K562 (cell line): Measurements from ENCODE around the gene HSPA1B. TPM values are rescaled to one million over a fixed set of nuclear protein-coding genes. Genes with fewer than 3 reads are reported as not detected.

Source experiments
- CBFB ChIP-seq: sonication (generic); formaldehyde crosslinking; IDR thresholded peaks from 2 replicates; pipeline ENCODE4 v1.4.0; 2020; ENCODE audit warnings: mild to moderate bottlenecking, missing genetic modification reagents
- CCNT2 ChIP-seq: IDR thresholded peaks from 2 replicates; pipeline ENCODE4 v1.6.1; 2011; ENCODE audit warnings: borderline replicate concordance, low read depth, mild to moderate bottlenecking, moderate library complexity, mixed read lengths, low read length; ENCODE audit not compliant: insufficient read length; ENCODE audit errors: extremely low read depth
- CREB5 ChIP-seq: fragments of 250-450 bp; sonication (Bioruptor Pico); IDR thresholded peaks from 2 replicates; pipeline ENCODE4 v1.5.0; 2020; ENCODE audit warnings: mild to moderate bottlenecking
- CTBP1 ChIP-seq: fragments of 450-650 bp; IDR thresholded peaks from 2 replicates; pipeline ENCODE4 v1.6.1; 2016; ENCODE audit warnings: borderline replicate concordance
- FOXA1 ChIP-seq: fragments of 450-650 bp; IDR thresholded peaks from 2 replicates; pipeline ENCODE4 v1.6.1; 2016; ENCODE audit warnings: mild to moderate bottlenecking, borderline replicate concordance
- HSF4 ChIP-seq: fragments of 250-450 bp; sonication (Bioruptor Pico); IDR thresholded peaks from 2 replicates; pipeline ENCODE4 v2.1.2; 2022; ENCODE audit warnings: mild to moderate bottlenecking, moderate library complexity, borderline replicate concordance
- IFI16 ChIP-seq: fragments of 250-450 bp; sonication (Bioruptor Pico); IDR thresholded peaks from 2 replicates; pipeline ENCODE4 v2.1.2; 2022; ENCODE audit warnings: mild to moderate bottlenecking, inconsistent platforms
- KDM5B ChIP-seq: fragments of 200-600 bp; sonication (generic); IDR thresholded peaks from 2 replicates; pipeline ENCODE4 v1.6.1; 2012; ENCODE audit warnings: low read depth, mild to moderate bottlenecking, moderate library complexity, low read length, control low read depth, inconsistent platforms; ENCODE audit not compliant: insufficient replicate concordance
- KLF16 ChIP-seq: IDR thresholded peaks from 2 replicates; pipeline ENCODE4 v1.6.1; 2016; ENCODE audit warnings: antibody characterized with exemption
- SMARCC2 ChIP-seq: fragments of 450-650 bp; IDR thresholded peaks from 2 replicates; pipeline ENCODE4 v1.6.1; 2017; ENCODE audit warnings: antibody characterized with exemption, moderate library complexity, mild to moderate bottlenecking, low read depth
- SOX6 ChIP-seq: fragments of 450-650 bp; IDR thresholded peaks from 2 replicates; pipeline ENCODE4 v1.6.1; 2014; ENCODE audit warnings: mild to moderate bottlenecking
- ZBTB26 ChIP-seq: fragments of 450-650 bp; formaldehyde crosslinking; IDR thresholded peaks from 2 replicates; pipeline ENCODE4 v1.4.0; 2022; ENCODE audit warnings: missing genetic modification characterization
- ZBTB33 ChIP-seq: sonication (generic); formaldehyde crosslinking; IDR thresholded peaks from 2 replicates; pipeline ENCODE4 v1.8.1; 2023; ENCODE audit warnings: mild to moderate bottlenecking, missing genetic modification reagents
- ZC3H8 ChIP-seq: fragments of 450-650 bp; IDR thresholded peaks from 2 replicates; pipeline ENCODE4 v1.6.1; 2017
- ZNF133 ChIP-seq: fragments of 250-450 bp; sonication (Bioruptor Pico); IDR thresholded peaks from 2 replicates; pipeline ENCODE4 v1.4.0; 2020; ENCODE audit warnings: mild to moderate bottlenecking
- ZNF217 ChIP-seq: sonication (generic); formaldehyde crosslinking; IDR thresholded peaks from 2 replicates; pipeline ENCODE4 v1.8.0; 2022; ENCODE audit warnings: mild to moderate bottlenecking, missing genetic modification reagents
- ZNF57 ChIP-seq: fragments of 450-650 bp; formaldehyde crosslinking; IDR thresholded peaks from 2 replicates; pipeline ENCODE4 v1.4.0; 2020; ENCODE audit warnings: mild to moderate bottlenecking, moderate library complexity
- ZNF644 ChIP-seq: fragments of 200-800 bp; sonication (Bioruptor generic); IDR thresholded peaks from 2 replicates; pipeline ENCODE4 v1.6.1; 2016; ENCODE audit warnings: low read depth, missing genetic modification characterization, missing compliant biosample characterization
- polyA plus RNA-seq, 8 experiments: library from polyadenylated mRNA; depleted of rRNA in 4 of 8; stranded (reverse) in 5 of 8; unstranded in 3 of 8; fragments of >200 nt; fragmentation: Nextera tagmentation in 2 of 8; fragmentation: Illumina TruSeq in 1 of 8; extraction: Ambion mirVana in 2 of 8; extraction: Trizol in 1 of 8; gene quantifications; 2 replicates each; pipeline versions ENCODE4 v1.2.1 to v1.2.3, GENCODE V29; 2011 to 2014; ENCODE audit warnings: inconsistent platforms in 1 of 8, missing spikeins in 1 of 8
- total RNA-seq, 7 experiments: library from RNA; depleted of rRNA in 6 of 7; stranded (reverse); fragments of >200 nt in 6 of 7; fragmentation: Illumina TruSeq in 2 of 7; extraction: Trizol in 2 of 7; gene quantifications; 2 replicates each; pipeline versions ENCODE4 v1.2.1 to v1.2.3, GENCODE V29; 2011 to 2021; ENCODE audit warnings: low replicate concordance in 1 of 7
- TF ChIP-seq, protein P1 (sequence below): fragments of 250-450 bp; sonication (Bioruptor Pico); IDR thresholded peaks from 2 replicates; pipeline ENCODE4 v1.4.0; 2020; ENCODE audit warnings: mild to moderate bottlenecking, moderate library complexity

Gene HSPA1B
- total and polyA plus RNA-seq, 9 of the 15 experiments (the other 6 are each of a cell fraction or from before 2014, with no cell fraction given) = 0.27 to 227 (median 51.2) TPM

GRCh38 chr6:31834367-31835250 is 7.1 kb downstream of the HSPA1B start (continued):
- TF ChIP-seq, protein P1, sequence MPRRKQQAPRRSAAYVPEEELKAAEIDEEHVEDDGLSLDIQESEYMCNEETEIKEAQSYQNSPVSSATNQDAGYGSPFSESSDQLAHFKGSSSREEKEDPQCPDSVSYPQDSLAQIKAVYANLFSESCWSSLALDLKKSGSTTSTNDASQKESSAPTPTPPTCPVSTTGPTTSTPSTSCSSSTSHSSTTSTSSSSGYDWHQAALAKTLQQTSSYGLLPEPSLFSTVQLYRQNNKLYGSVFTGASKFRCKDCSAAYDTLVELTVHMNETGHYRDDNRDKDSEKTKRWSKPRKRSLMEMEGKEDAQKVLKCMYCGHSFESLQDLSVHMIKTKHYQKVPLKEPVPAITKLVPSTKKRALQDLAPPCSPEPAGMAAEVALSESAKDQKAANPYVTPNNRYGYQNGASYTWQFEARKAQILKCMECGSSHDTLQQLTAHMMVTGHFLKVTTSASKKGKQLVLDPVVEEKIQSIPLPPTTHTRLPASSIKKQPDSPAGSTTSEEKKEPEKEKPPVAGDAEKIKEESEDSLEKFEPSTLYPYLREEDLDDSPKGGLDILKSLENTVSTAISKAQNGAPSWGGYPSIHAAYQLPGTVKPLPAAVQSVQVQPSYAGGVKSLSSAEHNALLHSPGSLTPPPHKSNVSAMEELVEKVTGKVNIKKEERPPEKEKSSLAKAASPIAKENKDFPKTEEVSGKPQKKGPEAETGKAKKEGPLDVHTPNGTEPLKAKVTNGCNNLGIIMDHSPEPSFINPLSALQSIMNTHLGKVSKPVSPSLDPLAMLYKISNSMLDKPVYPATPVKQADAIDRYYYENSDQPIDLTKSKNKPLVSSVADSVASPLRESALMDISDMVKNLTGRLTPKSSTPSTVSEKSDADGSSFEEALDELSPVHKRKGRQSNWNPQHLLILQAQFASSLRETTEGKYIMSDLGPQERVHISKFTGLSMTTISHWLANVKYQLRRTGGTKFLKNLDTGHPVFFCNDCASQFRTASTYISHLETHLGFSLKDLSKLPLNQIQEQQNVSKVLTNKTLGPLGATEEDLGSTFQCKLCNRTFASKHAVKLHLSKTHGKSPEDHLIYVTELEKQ (CRISPR knock-in tag) = peak; percentile 60; the same call in 1 of the 2 replicates
- TF ChIP-seq CBFB (CRISPR knock-in tag) (peak; percentile 94), KDM5B (peak; percentile 99), KLF16 (peak; percentile 100), ZBTB33 (0 out of 2 replicates have a peak, but pooled peaks have one; percentile 3), ZNF133 (CRISPR knock-in tag) (peak; percentile 66; the same call in 1 of the 2 replicates), SMARCC2 (peak; percentile 64), ZNF57 (CRISPR knock-in tag) (peak; percentile 79; the same call in 1 of the 2 replicates), CCNT2 (peak; percentile 99), CREB5 (CRISPR knock-in tag) (peak; percentile 55; the same call in 1 of the 2 replicates), ZBTB26 (CRISPR knock-in tag) (peak; percentile 97), ZNF217 (CRISPR knock-in tag) (no peak), IFI16 (peak; percentile 65; the same call in 1 of the 2 replicates), HSF4 (CRISPR knock-in tag) (no peak; the same call in 1 of the 2 replicates), CTBP1 (peak; percentile 61), FOXA1 (no peak), ZC3H8 (peak; percentile 69; the same call in 1 of the 2 replicates), SOX6 (peak; percentile 20), ZNF644 (tag) (peak; percentile 92)
